HG03097 (cell line): ENCODE results near the gene TCEAL9.
"Not testable (repeated sequence)": the region's sequence is repeated elsewhere in the genome, so short reads cannot be mapped to it uniquely, and the experiment has no call there.

Experiments used
- ATAC-seq: cut with Tn5 transposase; IDR thresholded peaks from one replicate; pipeline ENCODE4 v1.9.1; 2021; ENCODE audit not compliant: unreplicated experiment, low FRiP score

Gene TCEAL9

DNA sequence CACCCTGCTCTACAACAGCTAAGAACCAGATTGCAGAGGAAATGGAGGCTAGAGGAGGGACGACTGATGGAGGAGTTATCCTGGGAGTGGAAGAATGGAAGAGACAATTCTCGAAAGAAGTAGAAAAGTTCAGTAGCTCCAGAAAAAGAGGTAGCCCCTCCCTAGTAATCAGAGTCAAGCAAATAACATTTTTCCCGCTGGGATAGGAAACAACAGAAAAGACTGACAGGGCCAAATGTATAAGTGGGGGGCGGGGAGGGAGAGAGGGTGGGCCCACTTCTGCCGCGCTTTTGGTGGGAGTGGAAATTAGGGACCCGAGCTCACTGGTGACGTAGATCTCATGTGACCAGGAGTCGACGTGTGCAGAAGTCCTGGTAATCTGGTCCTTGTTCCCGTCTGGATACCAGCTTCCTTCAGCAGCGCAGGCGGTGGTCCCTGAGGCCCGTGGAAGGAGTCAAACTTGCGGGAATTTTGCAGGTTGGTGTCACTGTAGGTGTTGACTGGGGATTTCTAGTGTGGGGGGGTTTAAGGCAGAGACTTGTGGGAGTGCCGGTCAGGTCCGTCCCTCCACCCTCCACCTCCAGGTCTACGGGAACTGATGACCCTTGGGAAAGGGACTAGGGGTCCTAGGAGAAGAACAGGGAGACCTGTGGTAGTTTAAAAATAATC lies at the start of gene TCEAL9:
TCEAL9 (plus strand) TSS at position 377 of the 669 bp plus-strand sequence. CDS start 1,179 bp downstream, outside the sequence.
- ATAC-seq = no peak

DNA sequence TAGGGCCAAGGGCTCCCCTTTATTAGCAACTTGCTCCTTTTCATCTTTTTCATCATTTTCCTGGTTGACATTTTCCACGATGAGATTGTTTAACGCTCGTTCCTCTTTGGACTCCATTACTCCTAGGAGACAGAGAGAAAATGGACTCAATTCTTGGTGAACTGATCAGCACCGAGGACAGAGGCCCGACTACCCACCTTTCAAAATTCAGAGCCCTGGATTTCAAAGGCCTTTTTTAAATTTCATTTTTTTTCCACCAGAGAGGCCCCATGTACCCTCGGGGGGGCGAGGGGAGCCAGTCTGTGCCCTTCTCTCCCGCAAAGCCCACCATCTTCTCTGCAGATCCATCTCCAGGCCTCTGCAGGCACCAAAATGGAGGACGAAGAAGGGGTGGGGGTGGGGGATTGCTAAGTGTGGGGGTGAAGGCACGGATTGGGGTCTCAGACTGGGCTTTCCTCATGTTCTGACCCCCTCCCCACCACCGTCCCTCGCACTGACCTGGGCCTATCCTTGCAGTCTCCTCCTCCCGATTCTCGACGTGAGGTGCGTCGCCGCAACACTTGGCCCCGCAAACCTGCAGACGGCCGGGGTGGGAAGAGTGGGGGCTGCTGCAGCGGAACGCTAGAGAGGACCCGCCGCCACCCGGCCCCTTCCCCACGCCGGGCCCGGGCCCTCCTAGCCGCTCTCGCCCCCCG lies 46.3 kb upstream of the TCEAL9 start:
- ATAC-seq = no peak

GRCh38 chrX:103310555-103311398 lies 45.5 kb upstream of the TCEAL9 start, which contains the start of gene BEX2:
Gene BEX2 (minus strand): TSS chrX:103310990. CDS start chrX:103309976, 1,014 bp downstream.
- ATAC-seq = no peak

- ATAC-seq = no peak
Observed at GRCh38 chrX:103311399-103311780, 44.9 kb upstream of the TCEAL9 start.

- ATAC-seq = no peak
Observed at GRCh38 chrX:103329991-103330390, 26.3 kb upstream of the TCEAL9 start, which contains the start of gene TCEAL7. Gene TCEAL7 (plus strand): TSS chrX:103330239. CDS start chrX:103331404, 1,165 bp downstream.

- ATAC-seq = no peak
Observed at GRCh38 chrX:103330681-103331288, 25.5 kb upstream of the TCEAL9 start.

- no peak for ATAC-seq
Observed at GRCh38 chrX:103338663-103339062, 17.6 kb upstream of the TCEAL9 start.

GRCh38 chrX:103343105-103343504 lies 13.2 kb upstream of the TCEAL9 start:
- no peak for ATAC-seq

- no peak for ATAC-seq
Observed at GRCh38 chrX:103344606-103345005, 11.7 kb upstream of the TCEAL9 start.

DNA sequence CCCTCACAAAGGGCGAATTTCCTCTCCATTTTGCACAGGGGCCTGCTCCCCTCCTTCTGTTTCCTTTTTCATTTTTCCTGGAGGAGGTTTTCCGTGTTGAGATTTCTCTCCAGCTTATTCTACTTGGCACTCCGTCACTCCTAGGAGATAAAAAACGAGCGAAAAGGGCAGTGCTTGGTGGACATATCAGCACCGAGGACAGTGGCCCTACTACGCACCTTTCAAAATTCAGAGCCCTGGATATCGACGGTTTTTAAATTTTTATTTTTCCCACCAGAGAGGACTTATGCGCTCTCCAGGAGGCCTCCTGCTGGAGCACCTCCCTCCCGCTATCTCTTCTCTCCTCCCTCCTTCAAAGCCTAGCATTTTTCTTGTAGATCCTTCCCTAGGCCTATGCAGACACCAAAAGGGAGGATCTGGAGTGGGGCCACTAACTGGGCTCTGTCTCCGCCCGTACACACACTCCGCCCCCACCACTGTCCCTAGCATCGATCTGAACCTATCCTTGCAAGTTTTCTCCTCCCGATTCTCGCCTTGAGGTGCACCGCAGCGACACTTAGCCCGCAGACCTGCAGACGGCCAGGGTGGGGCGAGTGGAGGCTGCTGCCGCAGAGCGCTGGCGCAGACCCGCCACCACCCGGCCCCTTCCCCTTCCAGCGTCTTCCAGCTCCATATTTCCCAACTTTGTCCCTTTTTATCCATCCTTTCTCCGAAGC lies 8.5 kb upstream of the TCEAL9 start:
- no peak for ATAC-seq

DNA sequence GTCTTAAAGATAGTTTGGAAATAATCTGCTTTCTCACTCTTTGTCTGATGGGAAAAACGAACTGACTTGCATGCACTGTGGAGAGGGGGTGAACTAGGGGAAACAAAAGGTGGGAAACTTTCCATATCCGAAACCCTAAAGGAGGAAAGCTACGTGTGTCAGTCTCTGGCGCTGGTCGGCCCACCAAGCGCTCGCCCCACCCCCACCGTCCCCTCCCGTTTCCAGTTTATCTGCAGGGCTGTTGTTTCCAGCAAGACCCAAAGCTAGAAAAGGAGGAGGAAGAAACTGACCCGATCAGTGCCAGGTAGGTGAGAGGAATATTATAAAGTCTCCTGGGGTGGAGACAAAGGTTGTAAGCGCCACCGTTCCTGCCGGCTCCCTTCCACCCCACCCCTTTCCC lies 552 bp downstream of the TCEAL9 start:
- ATAC-seq = no peak

DNA sequence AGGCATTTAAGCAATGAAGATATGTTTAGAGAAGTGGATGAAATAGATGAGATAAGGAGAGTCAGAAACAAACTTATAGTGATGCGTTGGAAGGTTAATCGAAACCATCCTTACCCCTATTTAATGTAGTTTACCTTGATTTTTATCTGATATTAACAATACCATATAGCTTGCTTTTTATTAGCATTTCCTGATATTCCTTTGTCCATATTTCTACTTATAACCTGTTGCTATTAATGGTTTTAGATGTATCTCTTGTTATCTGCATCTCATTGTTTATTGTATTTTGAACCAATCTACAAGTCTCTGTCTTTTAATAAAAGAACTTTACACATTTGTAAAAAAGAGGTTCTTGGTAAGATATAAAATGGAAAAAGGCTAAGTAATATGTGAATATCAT lies 1.6 kb downstream of the TCEAL9 start:
- no peak for ATAC-seq

DNA sequence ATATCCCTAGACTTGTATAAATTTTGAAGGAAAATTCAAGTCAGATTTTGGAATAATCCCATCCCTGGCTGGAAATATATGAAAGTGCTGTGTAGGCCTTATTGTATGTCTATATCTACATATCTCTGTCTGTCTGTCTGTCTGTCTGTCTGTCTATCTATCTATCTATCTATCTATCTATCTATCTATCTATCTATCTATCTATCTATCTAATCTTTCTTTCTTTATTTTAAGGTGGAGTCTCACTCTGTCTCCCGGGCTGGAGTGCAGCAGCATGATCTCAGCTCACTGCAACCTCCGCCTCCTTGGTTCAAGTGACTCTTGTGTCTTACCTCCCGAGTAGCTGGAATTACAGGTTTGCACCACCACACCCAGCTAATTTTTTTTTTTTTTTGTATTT lies 3.3 kb downstream of the TCEAL9 start:
- not testable (repeated sequence) for ATAC-seq

DNA sequence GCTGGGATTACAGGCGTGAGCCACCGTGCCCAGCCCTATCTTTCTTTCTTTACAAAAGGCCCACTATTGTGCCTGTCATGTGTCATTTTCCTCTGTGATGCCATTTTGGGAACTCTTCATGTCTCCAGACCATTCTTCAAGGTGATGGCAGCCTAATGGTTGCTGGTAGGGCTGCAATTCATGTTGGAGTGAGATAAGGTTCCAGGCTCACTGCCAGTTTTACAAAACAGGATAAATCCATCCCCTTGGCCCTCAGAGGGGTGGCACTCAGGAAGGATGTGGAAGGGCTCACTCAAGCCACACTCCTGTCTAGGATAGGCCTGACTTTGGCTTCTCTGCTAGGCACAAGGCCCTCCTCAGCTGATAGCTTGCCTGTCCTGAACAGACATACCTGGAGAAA lies 3.8 kb downstream of the TCEAL9 start:
- no peak for ATAC-seq

DNA sequence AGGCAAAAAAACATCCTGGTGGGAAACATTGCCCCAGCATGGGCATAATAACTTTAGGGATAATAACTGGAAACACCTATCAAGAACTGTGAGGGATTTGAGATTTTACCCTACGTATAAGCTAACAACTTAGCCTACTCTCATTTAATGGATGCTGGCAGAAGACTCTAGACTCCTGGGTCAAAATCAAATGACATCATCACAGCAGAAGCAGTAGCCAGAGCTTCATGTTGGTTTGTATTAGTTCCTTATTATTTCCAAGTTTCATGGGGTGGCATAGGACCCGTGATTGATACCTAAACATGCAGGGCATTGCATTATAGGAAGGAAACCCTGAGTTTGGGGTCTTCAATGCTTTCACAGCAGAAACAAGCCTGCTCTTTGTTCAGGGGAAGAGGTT lies 4.6 kb downstream of the TCEAL9 start:
- no peak for ATAC-seq

DNA sequence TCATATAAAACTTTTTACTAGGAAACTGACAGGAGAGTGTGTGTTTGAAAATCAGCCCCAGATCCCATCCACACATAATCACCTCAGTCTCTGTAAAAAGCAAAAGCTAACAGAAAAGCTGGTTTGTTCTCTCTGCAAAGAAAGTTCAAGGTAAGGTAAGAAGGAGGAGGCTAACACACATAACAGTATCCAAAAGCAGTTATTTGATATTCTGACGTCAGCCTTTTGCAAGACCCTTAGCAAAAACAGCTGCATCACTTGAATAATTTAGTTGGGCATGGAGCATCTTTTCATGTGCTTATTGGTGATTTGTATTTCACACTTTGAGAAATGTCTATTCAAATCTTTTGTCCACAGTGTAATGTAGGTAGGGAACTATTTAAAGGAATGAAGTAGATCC lies 5.5 kb downstream of the TCEAL9 start:
- no peak for ATAC-seq

- no peak for ATAC-seq
Observed at GRCh38 chrX:103362474-103362873, 6.2 kb downstream of the TCEAL9 start.

- ATAC-seq = no peak
Observed at GRCh38 chrX:103363046-103363445, 6.7 kb downstream of the TCEAL9 start.

GRCh38 chrX:103367502-103367901 lies 11.2 kb downstream of the TCEAL9 start:
- no peak for ATAC-seq

GRCh38 chrX:103369479-103369878 lies 13.2 kb downstream of the TCEAL9 start:
- no peak for ATAC-seq
